Tibial artery (tissue), 4 donors: ENCODE measurements around the gene PRKCB.

ENCODE experiments used
- DNase-seq, 2 donors: peaks; one replicate each; pipeline ENCODE4 v3.0.0-alpha.2; 2019
- H3K27ac ChIP-seq, 2 donors: fragments of 200-600 bp; sonication (generic) in 1 of 2; 1 replicate in 1 of 2; 2 replicates in 1 of 2; pipeline ENCODE4 v1.5.1; 2018 to 2019; ENCODE audit warnings: mild to moderate bottlenecking in 1 of 2
- H3K27me3 ChIP-seq, 2 donors: fragments of 200-600 bp; sonication (generic) in 1 of 2; one replicate each; pipeline versions ENCODE4 v1.5.1 to v1.6.0; 2016 to 2019
- H3K36me3 ChIP-seq, 3 donors: fragments of 200-600 bp; sonication (generic) in 2 of 3; one replicate each; pipeline ENCODE4 v1.5.1; 2016 to 2019; ENCODE audit warnings: mild to moderate bottlenecking in 2 of 3
- H3K4me1 ChIP-seq, 4 donors: fragments of 200-600 bp; sonication (generic) in 2 of 4; 1 replicate in 3 of 4; 2 replicates in 1 of 4; pipeline ENCODE4 v1.5.1; 2016 to 2019
- H3K4me3 ChIP-seq, 2 donors: fragments of 200-600 bp; sonication (generic) in 1 of 2; 1 replicate in 1 of 2; 2 replicates in 1 of 2; pipeline ENCODE4 v1.5.1; 2018 to 2019; ENCODE audit warnings: mild to moderate bottlenecking in 2 of 2
- H3K9me3 ChIP-seq, 3 donors: fragments of 200-600 bp; sonication (generic) in 1 of 3; one replicate each; pipeline ENCODE4 v1.5.1; 2016 to 2019
- CTCF ChIP-seq, 2 experiments: fragments of 200-600 bp in 1 of 2; fragments of 450-650 bp in 1 of 2; IDR thresholded peaks; one replicate each; pipeline ENCODE4 v1.5.1; 2017 to 2019; ENCODE audit warnings: antibody characterized with exemption in 2 of 2, mild to moderate bottlenecking in 1 of 2, moderate library complexity in 1 of 2
- intact Hi-C: fragments of 100-400 bp; cut with DNase I; formaldehyde crosslinking; loops from one replicate; pipeline ENCODE4 v1.15.0; 2023; ENCODE audit warnings: low total_unique reads

The PRKCB gene

GRCh38 chr16:24071666-24072360 lies 236.0 kb downstream of the PRKCB start:
- no peaks in the 10 kb centered on the region for H3K36me3 ChIP-seq
- peaks cover 0 to 30% (median 3%) of the 10 kb centered on the region in 4 donors for H3K4me1 ChIP-seq
- no peaks in the 10 kb centered on the region for H3K9me3 ChIP-seq
- no peak for TF ChIP-seq CTCF (IDR thresholded peaks at IDR 0.05)
- H3K4me3 ChIP-seq = no peak overlapping the region
- intact Hi-C loops = no loop called here
- no peaks in the 10 kb centered on the region for H3K27me3 ChIP-seq
- H3K27ac ChIP-seq = peak overlapping the region in 1 of 2 donors; percentile 52
- DNase-seq = no peak

DNA sequence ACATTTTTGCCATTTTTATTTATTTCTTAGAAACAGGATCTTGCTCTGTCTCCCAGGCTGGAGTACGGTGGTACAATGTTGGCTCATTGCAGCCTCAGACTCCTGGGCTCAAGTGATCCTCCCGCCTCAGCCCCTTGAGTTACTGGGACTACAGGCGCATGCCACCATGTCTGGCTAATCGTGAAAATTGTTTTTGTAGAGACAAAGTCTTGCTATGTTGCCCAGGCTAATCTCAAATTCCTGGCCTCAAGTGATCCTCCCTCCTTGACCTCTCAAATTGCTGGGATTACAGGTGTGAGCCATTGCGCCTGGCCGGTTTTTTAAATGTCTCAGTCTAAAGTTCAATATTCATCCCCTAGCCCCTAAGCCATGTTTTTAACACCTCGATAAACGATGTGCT lies 237.5 kb downstream of the PRKCB start:
- no peaks in the 10 kb centered on the region for H3K9me3 ChIP-seq
- no peaks in the 10 kb centered on the region for H3K36me3 ChIP-seq
- TF ChIP-seq CTCF (IDR thresholded peaks at IDR 0.05) = no peak
- H3K27me3 ChIP-seq = no peaks in the 10 kb centered on the region
- H3K4me1 ChIP-seq = peaks cover 0 to 35% (median 3%) of the 10 kb centered on the region in 4 donors
- no peak for DNase-seq
- H3K27ac ChIP-seq = no peak overlapping the region
- no peak overlapping the region for H3K4me3 ChIP-seq
- intact Hi-C loops = no loop called here

DNA sequence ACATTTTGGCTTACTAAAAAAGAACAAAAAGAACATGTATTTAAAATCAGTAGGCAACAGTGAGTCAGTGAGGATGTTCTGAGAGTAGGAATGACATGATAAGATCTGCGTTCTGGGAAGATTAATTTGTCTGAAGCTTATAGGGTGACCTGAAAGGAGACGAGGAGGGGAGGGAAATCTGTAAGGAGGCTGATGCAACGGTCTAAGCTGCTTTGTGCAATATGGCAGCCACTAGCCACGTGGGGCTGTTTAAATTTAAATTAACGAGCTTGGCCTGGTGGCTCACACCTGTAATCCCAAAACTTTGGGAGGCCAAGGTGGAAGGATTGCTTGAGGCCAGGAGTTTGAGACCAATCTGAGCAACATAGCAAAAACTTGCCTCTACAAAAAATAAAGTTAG lies 238.8 kb downstream of the PRKCB start:
- peaks cover 0 to 35% (median 3%) of the 10 kb centered on the region in 4 donors for H3K4me1 ChIP-seq
- intact Hi-C loops = no loop called here
- H3K27ac ChIP-seq = no peak overlapping the region
- H3K9me3 ChIP-seq = no peaks in the 10 kb centered on the region
- DNase-seq = no peak
- H3K36me3 ChIP-seq = no peaks in the 10 kb centered on the region
- TF ChIP-seq CTCF (IDR thresholded peaks at IDR 0.05) = no peak
- H3K27me3 ChIP-seq = no peaks in the 10 kb centered on the region
- no peak overlapping the region for H3K4me3 ChIP-seq

DNA sequence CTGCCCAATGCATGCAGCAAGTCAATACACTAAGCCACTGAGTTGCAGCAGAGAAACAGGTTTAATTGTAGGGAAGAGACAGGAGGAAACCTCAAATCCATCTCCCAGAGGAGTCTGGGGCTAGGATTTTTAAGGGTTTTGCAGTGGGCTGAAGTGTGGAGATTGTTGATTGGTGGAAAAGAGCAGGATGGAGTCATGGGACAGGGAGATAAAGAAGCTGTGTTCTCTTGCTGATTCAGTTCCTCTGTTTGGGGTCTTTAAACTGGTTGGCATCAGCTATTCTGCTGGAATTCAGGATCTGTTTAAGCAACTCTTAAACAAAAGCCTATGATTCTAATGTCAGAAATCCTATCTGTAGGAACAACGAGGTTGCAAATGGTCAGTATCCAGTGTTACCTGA lies 239.5 kb downstream of the PRKCB start:
- no peaks in the 10 kb centered on the region for H3K27me3 ChIP-seq
- no peaks in the 10 kb centered on the region for H3K36me3 ChIP-seq
- intact Hi-C loops = no loop called here
- H3K9me3 ChIP-seq = no peaks in the 10 kb centered on the region
- TF ChIP-seq CTCF (IDR thresholded peaks at IDR 0.05) = no peak
- no peak for DNase-seq
- no peak overlapping the region for H3K27ac ChIP-seq
- H3K4me1 ChIP-seq = peaks cover 0 to 35% (median 3%) of the 10 kb centered on the region in 4 donors
- H3K4me3 ChIP-seq = no peak overlapping the region

DNA sequence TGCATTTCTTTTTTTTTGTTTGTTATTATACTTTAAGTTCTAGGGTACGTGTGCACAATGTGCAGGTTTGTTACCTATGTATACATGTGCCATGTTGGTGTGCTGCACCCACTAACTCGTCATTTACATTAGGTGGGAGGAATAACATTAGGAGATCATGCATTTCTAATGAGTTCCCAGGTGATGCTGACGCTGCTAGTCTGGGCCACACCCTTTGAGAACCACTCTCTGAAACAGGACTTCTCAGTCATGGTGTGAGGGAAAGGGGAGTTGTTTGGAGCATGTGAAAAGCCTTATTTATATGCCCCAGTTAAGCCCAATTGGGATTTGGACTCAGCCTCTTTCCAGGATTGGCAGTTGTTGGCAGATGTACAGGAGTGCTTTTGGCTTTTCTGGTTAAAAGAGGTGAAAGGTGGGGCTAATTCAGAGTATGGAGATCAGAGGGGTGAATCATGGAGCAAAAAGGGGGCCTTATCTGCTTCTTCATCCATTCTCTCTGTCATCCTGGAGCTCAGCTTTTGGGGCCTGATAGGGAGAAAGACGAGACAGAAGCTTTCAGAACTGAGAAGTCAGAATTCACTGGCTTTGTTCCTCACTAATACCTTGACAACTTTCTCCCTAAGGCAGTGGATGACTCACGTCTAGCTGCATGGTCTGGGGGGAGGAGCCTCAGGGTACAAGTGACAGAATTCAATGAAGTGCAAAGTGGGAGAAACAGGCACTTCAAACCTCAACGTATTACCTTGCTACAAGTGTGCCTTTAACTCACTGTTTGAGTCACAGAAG lies 240.3 kb downstream of the PRKCB start:
- TF ChIP-seq CTCF (IDR thresholded peaks at IDR 0.05) = no peak
- no peaks in the 10 kb centered on the region for H3K27me3 ChIP-seq
- H3K9me3 ChIP-seq = no peaks in the 10 kb centered on the region
- peaks cover 0 to 35% (median 3%) of the 10 kb centered on the region in 4 donors for H3K4me1 ChIP-seq
- H3K4me3 ChIP-seq = no peak overlapping the region
- no peak for DNase-seq
- intact Hi-C loops = no loop called here
- H3K36me3 ChIP-seq = no peaks in the 10 kb centered on the region
- H3K27ac ChIP-seq = peak overlapping the region in 1 of 2 donors; percentile 37
